NCI-H1048 (cell line): ENCODE measurements around the gene CHIC2.

Experiments
- DNase-seq: peaks from one replicate; lab custom pipeline; 2025; lab: John Stamatoyannopoulos, UW

CHIC2 gene

DNA sequence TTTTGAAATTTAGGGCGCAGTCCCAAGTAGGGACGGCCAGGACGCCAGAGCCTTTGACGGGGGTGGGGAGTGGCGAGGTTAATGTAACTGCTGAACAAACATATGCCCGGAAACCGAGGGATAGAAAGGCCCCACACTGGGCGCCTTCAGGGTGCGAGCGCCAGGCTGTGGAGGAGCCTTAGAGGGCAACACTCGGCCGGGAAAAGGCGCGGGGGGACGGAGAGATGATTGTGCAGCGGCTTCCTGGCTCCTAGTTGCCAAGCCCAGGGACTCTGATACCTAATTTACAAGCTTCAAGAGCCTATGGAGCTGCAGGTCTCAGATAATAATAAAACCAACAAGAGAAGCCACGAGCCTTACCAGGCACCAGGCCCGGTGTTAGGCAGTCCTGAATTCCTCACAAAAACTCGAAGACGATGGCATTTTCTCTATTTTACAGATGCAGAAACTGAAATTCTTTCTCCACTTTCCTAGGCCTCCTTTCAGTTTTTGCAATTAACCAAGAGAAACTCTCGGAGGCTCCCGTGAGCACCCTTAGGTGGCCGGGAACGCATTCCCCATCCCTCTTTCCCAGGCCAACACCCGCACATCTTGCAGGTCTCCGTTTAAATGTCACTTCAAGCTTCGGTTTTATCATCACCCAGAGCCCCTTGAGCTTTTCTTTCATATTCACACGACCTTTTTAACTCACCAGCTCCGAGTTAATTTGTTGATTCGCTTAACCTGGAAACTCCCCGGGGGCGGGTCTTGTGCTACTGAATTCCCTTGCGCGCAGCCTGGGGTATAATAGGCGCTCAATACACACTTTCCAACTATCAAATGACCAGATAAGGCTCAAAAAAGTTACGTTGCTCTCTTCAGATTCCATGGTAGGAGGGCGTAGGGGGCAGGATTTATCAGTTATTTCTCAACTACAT is 29.2 kb upstream of the CHIC2 start:
- no peak for DNase-seq

DNA sequence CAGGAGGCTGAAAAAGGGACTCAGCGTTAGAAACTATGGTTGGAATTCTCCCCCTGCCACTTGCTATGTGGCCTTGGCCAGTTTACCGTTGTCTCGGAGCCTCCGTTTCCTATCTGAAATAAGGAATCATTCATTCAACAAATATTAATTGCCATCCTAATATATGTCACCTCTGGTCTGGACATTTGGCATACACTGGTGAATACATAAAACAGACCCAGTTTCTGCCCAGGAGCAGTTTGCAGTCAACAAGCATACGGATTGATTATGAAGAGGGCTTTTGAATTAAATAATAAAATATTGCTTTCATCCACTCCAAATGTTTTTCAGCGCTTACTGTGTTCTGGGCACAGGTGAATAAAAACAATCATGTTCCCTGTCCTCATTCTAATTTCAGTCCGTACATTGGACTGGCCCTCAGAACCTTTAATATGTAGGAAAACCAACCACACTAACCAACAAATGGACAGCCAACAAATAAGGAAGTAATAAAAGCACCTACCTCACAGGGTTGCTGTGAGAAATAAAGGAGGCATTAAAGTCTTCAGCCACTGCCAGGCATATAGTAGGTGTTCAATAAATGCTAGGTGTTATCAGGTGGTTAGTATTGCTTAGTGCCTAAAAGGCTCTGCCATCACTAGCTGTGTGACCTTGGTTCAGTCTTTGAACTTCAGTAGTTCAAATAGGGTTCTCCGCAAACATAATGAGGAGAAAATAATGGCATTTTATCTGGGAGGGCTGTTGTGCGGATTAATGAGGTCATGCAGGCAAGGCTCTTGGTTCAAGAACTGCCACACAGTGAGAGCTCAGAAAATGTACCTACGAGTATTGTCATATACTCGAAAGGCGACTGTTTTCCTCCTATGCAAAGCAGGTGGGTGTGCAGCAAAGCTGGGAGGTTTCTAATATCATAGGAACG is 28.3 kb upstream of the CHIC2 start:
- no peak for DNase-seq

DNA sequence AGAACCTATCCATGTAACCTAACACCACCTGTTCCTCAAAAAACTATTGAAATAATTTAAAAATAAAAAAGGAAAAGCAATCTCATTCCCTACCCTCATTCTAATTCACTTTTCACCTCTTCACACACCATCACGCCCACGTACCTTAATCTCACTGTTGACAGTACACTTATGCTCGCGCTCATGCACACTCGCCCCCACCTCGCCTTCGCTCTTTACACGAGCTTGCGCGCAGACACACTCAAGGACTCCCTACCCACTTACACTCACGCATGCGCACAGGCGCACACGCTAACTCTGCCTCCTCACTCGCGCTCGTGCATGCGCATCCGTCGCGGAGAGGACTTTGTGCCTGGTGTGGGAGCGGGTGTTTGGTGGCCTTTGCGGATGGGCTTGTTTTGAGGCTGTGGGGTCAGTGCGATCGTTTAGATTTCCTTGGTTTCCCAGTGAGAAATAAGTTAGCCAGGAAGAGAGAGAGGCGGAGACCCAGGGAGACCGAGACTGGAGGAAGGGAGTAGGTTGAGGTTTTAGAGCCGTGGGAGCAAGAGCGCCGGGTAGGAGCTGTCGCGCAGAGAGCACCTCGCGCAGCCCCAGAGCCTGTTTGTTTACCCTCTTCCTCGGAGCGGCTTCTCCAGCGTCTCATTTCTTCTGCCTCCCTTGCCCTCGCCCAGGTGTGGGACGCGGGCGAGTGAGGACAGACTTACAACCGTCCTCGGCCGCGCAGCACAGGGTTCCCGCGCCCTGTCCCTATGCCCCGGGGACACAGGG is 27.4 kb upstream of the CHIC2 start:
- DNase-seq, result no peak

DNA sequence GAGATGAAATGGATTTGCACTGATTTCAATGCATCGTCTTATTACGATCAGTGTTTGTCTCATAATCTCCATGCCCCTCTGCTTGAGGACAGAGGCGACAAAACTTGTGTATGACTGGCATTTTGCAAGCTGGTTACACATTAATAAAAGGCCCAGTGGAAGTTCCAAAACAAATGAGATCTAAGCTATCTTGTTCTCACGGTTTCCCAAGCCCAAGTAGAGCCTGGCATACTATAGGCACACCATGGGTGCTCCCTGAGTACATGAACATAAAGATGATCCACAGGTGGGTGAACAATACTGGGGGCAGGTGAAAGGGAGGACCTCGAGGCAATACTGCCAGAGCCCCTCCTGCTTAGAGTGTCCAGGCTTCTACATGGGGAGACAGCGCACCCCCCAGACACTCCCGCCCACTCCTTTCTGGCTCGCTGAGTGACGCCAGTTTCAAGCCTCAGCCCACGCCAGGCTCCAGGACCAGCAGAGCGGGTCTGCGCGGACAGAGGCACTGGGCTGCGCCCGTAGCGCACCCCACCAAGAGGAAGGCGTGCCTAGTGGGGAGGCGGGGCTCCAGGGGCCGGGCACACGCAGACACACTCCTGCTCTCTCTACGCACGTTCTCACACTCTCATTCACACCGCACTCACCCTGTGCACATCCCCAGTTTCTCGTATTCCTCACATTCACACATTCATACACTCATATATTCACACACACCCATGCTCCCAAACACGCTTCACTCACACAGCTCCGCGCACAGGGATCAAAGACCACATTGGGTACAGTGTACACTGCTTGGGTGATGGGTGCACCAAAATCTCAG is 26.6 kb upstream of the CHIC2 start:
- no peak for DNase-seq

DNA sequence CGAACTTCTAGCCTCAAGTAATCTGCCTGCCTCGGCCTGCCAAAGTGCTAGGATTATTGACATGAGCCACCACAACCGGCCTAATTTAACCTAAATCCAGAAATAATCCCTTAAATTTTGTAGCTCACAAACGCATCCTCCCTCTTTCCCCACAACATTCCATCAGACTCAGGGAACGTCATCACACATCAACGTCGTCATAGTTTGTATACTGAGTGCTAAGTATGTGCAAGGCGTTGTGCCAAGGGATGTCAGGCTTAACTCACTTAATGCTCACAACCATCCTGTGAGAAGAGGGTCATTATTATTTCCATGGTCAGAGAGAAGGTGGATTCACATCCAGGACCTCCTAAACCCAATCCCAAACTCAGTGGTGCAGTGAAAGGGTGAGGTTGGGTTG is 26.0 kb upstream of the CHIC2 start:
- no peak for DNase-seq

DNA sequence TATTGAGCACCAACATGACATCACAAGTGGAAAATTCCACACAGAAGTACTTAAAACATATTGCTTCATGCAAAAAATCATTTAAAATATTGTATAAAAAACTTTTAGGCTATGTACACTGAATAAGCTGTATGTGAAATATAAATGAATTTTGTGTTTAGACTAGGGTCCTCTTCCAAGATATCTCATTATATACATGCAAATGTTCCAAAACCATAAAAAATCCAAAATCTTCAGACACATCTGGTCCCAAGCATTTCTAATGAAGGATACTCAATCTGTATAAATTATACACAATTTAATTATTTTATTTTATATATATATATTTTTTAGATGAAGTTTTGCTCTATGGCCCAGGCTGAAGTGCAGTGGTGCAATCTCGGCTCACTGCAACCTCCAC is 25.5 kb upstream of the CHIC2 start:
- DNase-seq, result no peak

DNA sequence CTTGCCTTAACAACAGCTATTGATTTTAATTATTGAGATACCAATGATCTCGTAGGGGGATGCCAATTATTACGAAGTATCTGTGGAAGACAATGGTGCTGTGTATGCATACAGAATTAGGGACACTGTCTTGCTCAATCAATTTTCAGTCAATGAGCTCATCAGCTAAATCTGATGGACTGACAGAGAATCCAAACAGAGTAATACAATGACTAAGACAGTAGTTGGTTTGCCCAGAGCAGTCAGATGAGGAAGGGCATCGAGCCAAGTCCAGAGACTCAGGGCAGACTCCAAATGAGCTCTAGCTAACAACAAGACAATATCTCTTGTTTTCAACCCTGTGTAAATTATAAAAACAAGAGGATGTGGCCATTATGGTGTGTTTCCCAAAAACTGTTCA is 20.9 kb upstream of the CHIC2 start:
- DNase-seq, result no peak

DNA sequence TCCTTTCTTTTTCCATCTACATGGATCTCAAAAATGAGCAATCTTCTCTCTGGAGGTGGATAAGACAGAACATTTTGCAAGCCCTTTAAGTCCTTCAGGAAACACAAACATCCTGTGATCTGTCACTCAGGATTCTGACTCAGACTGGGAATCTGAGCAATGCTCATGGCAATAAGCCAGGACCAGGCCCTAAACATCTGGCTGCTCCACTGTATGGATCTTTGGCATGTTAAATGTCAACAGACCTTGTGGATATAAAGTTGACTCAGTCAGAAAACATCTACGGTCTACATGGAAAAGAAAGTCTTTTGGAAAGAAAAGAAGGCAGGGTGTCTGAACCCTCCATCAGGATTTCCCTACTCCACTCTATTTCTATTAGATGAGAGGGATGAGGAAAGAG is 17.8 kb upstream of the CHIC2 start:
- no peak for DNase-seq

DNA sequence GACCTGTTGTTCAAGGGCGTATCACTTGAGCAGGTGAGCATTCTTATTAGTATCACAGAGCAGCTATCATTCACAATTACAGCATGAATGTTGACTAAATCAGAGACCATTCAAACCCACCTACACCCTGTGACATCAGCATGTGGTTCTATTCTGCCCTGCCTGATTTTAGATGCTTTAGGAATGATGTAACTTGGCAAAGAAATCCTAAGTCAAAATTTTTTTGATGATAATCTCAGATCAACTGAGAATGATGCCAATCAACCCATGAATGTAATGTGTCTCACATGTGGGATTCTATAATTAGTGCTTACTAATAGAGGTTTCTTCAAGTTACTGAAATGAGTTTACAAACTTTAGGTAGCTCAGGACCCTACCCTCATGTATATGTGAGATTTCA is 13.4 kb upstream of the CHIC2 start:
- DNase-seq, result no peak

DNA sequence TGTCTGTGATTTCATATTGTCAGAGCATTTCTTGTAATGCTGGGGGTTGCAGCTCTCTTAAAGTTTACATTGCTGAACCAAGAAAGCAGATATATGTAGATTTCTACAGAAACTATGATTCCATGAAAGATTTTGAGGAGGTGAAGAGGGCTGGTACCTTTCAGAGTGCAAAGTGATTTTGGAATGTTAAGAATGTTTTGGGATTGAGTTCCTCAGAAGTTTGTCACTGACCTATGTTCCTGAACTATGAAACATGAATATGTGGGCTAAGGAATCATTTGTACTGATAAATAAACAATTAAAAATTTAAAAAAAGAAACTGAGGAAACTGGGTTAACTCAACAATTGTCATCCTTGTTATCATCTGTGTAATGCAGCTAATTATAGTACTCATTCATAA is 12.3 kb upstream of the CHIC2 start:
- DNase-seq, result no peak

DNA sequence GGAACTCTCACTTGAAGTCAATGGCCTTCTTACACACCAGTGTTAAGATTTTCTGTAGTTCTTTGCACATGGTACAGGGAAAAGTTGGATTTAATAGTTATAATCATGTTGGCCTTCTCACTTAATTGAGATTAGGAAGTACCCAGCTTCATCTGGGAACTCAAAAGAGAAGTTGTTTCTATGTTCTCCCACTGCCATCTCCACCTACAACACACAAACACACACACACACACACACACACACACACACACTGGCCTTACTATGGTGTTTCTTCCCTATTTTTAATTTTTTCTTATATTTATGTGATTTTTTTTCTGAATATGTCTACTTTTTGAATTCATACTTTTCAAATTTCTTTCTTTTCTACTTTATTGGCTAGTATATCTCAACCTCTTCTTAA is 10.0 kb upstream of the CHIC2 start:
- DNase-seq, result no peak

DNA sequence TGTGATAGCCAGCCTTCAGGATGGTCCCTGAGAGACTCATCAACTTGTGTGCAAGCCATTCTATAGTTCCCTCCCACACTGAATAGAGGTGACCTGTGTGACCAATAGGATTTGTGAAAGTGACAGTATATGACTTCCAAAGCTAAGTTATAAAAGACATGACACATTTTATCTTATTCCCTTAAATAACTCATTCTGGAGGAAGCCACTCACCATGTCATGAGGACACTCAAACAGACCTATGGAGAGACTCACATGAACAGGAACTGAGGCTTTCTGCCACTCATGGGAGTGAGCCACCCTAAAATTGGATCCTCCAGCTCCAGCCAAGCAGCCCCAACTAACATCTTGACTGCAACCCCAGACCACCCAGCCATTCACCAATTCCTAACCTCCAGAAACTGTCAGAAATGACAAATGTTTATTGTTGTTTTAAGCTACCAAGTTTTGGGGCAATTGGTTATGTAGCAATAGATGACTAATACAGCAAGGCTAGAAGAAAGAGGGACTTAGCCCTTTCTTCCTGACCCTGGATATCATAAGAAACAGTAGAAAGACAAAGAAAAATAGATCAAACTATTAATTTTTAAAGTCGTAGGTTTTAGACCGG is 9.0 kb upstream of the CHIC2 start:
- DNase-seq, result no peak

DNA sequence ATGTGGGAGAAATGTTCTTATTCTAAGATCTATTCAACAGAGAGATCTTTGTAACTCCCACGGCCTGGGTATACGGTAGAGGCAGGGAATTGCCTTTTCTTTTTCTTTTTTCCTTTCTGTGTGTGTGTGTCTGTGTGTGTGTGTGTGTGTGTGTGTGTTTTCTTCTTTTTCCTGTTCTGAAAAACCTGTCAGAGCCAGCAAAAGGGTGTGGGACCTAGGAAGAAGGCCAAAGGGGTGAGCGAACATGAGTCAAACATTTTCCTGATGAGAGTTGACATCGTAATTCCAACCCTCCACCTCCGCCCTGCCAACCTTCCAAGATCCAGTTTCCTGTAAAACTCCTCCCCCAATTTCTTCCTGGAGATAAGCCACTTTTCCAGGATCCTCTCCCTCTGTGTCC is 2.8 kb upstream of the CHIC2 start:
- no peak for DNase-seq

DNA sequence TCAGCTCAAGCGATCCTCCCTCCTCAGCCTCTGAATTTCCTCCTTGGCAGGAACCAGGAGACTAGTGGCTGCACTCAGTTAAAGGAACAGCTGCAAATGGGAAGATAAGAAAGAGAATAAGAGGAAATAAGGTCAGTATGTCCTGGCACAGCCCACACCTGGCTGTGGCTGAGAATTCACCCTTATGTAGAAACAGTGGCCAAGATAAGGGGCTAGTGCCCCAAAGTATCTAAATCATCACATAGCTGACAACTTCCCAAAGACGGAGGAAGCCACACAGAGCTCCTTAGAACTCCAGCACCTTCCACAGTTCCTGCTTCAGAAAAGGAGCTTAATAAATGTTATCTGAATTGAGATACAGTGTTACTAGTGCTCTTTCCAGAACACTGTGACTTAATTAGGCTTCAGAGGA is 2.3 kb upstream of the CHIC2 start:
- no peak for DNase-seq

DNA sequence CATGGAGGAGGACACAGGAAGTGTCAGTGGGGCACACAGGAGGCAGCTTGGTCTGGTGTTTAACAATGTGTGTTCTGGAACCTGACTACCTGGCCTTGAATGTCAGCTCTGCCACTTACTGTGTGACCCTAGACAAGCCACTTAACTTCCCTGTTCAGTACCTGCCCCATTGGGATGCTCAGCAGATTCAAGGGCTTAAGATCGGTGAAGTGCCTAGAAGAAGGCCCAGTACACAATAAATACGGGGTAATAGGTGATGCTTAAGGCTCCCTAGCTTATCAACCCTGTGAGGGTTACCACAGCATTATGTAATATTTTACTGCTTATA is 1.6 kb upstream of the CHIC2 start:
- DNase-seq, result no peak

DNA sequence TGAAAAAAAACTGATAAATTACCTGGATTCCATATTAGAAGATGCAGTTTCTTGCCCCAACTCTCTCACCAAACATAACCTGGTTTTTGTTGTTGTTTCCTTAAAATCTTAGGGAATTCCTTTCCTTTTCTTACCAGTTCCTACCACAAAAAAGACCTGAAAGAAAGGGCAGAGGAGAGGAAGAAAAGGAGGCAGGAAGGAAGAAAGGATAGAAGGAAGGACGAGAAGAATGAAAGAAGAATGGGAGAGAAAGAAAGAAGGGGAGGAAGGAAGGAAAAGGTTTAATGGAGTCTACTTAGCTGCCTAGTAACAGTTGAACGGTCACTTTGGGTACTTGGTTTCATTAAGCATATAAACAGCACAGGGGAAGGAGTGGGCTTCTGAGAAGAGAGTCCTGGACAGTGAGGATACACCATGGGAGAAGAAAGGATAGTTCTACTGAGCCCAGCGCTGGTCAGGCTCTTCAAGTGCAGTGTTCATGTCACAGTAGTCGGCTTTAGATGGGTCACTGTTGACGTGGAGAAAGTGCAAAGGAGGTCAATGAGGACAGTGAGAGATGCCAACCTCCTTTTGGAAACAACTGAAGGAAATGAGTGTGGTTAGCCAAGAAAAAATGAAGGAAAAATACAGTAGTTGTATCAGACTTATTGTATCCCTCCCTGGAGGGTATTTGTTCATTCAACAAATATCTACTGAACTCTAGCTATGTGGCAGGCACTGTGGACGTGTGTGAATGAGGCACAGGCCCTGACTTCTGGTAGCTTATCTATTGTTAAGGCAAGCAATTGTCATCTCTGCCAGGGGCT is 1.1 kb upstream of the CHIC2 start:
- no peak for DNase-seq

DNA sequence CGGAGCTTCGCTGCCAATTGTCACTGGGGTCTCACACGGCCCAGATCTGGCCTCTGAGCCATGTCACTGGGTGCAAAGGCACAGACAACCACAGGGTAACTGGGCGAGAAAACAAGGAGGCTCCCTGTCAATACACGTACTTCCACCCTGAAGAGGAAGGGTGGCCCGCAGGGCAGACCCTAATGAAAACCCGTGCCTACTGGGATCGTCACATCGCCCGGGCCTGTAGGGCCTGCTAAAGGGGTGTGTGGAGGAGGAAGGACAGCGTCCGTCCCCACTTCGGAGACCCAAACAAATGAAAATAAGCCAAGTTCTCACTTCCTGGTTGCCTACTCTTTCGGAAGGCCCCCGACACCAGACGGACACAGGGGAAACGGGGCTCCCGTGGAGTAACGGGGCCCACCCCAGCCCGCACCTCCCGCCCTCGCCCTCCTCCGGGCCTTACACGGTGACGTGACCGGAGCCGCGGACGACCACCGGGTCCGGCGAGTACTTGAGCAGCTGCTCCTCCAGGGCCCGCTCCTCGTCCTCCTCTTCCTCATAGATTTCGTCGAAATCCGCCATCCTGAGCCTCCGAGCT is 578 bp downstream of the CHIC2 start:
- no peak for DNase-seq

DNA sequence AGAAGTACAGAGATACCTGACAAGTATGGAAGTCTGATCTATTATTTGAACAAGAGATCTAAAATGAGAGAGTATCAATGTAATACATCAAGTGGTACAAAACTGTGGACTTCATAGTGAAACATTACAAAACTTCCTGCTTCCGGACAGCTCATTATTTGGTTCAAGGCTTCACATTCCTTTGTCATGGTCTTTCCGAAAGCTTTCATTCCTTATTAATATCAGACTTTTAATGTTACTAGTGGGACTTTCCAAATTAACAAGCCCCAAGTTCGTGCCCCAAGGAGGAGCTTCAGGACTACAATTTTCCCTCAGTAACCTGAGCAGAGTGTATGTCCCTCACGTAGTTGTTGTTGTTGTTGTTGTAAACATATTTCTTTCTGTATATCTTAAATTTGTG is 1.2 kb downstream of the CHIC2 start:
- no peak for DNase-seq

DNA sequence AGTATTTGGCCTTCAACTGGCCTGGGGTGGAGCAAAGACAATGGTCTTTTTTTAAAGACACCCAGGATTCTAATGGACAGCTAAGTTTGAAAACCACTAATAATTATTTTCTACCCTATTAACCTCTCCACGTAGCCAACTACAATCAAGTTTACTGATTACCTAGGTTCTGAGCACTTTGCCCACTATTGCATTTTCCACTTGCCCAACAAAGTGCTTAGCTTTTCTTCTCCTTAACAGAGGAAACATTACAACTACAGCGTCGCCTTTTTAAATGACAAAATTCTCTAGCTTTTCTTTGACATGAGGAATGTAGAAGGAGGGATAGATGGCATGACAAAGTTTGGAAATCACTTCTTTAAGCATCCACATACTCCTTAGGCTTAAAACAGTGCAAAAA is 2.0 kb downstream of the CHIC2 start:
- no peak for DNase-seq

DNA sequence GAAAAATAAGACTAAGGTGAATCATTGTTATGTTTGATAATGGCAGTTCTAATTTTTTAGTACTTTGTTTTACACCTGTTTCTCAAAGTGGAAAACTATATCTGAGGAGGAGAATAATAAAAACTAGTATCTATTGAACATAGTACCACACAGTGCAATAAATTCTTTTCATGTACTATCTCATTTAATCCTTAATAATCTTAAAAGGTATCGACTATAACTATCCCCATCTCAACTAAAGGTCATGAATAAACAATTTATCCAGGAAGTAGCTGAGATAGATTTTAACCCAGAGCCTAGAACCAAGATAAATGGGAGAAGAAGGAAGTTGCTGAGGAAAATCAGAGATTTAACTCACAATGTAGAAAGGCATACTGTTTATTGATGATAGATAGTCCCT is 2.5 kb downstream of the CHIC2 start:
- DNase-seq, result no peak
